Nephron (organoid): ENCODE results near the gene PCCA.

Experiments used
- H3K27ac Mint-ChIP-seq, 3 experiments: 2 replicates each; pipeline ENCODE4 v1.8.0; 2020; ENCODE audit warnings: mixed read lengths in 3 of 3, mild to moderate bottlenecking in 2 of 3, moderate library complexity in 1 of 3
- H3K27me3 Mint-ChIP-seq: 2 replicates; pipeline ENCODE4 v1.8.0; 2021; ENCODE audit warnings: low read depth, mild to moderate bottlenecking, moderate library complexity, mixed read lengths
- H3K36me3 Mint-ChIP-seq: 2 replicates; pipeline ENCODE4 v1.8.0; 2020; ENCODE audit warnings: low read depth, mixed read lengths
- H3K4me1 Mint-ChIP-seq: 2 replicates; pipeline ENCODE4 v1.8.0; 2020; ENCODE audit warnings: mixed read lengths
- H3K4me3 Mint-ChIP-seq, 3 experiments: 2 replicates each; pipeline ENCODE4 v1.8.0; 2020; ENCODE audit warnings: mild to moderate bottlenecking in 3 of 3, mixed read lengths in 3 of 3, moderate library complexity in 2 of 3
- H3K9me3 Mint-ChIP-seq: 2 replicates; pipeline ENCODE4 v1.8.0; 2020; ENCODE audit warnings: mixed read lengths
- TF ChIP-seq, protein P1 (sequence below), 3 experiments: fragments of 200-600 bp; sonication (generic); IDR thresholded peaks; one replicate each; pipeline ENCODE4 v1.5.0; 2021; ENCODE audit warnings: antibody characterized with exemption in 3 of 3; ENCODE audit not compliant: unreplicated experiment in 3 of 3

The PCCA gene

DNA sequence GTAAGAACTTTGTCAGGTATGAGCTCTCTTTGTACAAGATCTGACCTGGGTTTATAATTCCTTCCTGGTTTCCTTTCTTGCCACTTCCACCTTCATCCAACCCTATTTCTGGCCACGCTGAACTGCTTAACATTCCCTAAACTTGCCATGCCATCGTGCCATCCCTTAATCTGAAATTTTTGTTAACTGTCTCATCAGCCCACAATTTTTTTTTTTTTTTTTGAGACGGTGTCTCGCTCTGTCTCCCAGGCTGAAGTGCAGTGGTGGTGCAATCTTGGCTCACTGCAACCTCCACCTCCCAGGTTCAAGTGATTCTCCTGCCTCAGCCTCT, 355.1 kb downstream of the PCCA start:
- peaks cover 24% of the 10 kb centered on the region for H3K4me1 Mint-ChIP-seq
- H3K27ac Mint-ChIP-seq = peak overlapping the region in 2 of 3 experiments; percentile 2 to 4
- no peaks in the 10 kb centered on the region for H3K27me3 Mint-ChIP-seq
- no peaks in the 10 kb centered on the region for H3K9me3 Mint-ChIP-seq
- H3K36me3 Mint-ChIP-seq = peaks cover 12% of the 10 kb centered on the region
- TF ChIP-seq, protein P1, sequence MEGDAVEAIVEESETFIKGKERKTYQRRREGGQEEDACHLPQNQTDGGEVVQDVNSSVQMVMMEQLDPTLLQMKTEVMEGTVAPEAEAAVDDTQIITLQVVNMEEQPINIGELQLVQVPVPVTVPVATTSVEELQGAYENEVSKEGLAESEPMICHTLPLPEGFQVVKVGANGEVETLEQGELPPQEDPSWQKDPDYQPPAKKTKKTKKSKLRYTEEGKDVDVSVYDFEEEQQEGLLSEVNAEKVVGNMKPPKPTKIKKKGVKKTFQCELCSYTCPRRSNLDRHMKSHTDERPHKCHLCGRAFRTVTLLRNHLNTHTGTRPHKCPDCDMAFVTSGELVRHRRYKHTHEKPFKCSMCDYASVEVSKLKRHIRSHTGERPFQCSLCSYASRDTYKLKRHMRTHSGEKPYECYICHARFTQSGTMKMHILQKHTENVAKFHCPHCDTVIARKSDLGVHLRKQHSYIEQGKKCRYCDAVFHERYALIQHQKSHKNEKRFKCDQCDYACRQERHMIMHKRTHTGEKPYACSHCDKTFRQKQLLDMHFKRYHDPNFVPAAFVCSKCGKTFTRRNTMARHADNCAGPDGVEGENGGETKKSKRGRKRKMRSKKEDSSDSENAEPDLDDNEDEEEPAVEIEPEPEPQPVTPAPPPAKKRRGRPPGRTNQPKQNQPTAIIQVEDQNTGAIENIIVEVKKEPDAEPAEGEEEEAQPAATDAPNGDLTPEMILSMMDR (IDR thresholded peaks at IDR 0.05; ENCODE audit: unreplicated experiment in 3 of 3) = no peak
- H3K4me3 Mint-ChIP-seq = no peak overlapping the region

DNA sequence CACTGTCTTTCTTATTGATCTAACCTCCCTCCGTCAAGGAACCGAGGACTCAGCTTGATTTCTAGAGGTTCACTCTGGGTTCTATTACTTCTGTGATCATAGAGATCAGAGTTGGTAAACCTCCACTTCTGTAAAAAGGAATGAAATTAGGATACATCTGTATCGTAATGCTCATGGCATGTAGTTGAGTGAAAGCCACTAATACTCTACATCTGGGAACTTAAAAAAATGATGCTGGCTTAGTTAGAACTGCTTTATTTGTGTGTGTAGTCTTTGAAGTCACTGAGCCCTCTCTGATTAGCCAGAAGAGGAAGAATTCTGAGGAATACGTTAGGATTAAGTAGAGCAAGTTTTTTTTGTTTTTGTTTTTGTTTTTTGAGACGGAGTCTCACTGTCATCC, 358.9 kb downstream of the PCCA start:
- H3K27ac Mint-ChIP-seq = no peak overlapping the region
- H3K27me3 Mint-ChIP-seq = no peaks in the 10 kb centered on the region
- no peak overlapping the region for H3K4me3 Mint-ChIP-seq
- H3K4me1 Mint-ChIP-seq = peaks cover 6% of the 10 kb centered on the region
- peaks cover 19% of the 10 kb centered on the region for H3K36me3 Mint-ChIP-seq
- TF ChIP-seq, protein P1 (IDR thresholded peaks at IDR 0.05; ENCODE audit: unreplicated experiment in 3 of 3) = no peak
- H3K9me3 Mint-ChIP-seq = no peaks in the 10 kb centered on the region

DNA sequence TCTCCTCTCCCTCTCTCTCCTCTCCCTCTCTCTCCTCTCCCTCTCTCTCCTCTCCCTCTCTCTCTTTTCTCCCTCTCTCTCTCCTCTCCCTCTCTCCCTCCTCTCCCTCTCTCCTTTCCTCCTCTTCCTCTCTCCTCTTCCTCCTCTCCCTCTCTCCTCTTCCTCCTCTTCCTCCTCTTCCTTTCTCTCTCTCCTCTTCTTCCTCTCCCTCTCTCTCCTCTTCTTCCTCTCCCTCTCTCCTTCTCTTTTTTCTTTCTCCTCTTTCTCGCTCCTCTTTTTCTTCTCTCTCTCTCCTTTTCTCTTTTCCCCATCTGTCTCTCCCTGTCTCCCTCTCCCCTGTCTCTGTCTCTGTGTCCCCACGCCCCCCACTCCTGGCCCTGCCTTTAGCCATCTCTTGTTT, 363.0 kb downstream of the PCCA start:
- TF ChIP-seq, protein P1 (IDR thresholded peaks at IDR 0.05; ENCODE audit: unreplicated experiment in 3 of 3) = no peak
- Mint-ChIP-seq H3K36me3 (peaks cover 23% of the 10 kb centered on the region), H3K4me3 (no peak overlapping the region), H3K4me1 (no peaks in the 10 kb centered on the region), H3K27ac (no peak overlapping the region), H3K9me3 (no peaks in the 10 kb centered on the region), H3K27me3 (no peaks in the 10 kb centered on the region)

DNA sequence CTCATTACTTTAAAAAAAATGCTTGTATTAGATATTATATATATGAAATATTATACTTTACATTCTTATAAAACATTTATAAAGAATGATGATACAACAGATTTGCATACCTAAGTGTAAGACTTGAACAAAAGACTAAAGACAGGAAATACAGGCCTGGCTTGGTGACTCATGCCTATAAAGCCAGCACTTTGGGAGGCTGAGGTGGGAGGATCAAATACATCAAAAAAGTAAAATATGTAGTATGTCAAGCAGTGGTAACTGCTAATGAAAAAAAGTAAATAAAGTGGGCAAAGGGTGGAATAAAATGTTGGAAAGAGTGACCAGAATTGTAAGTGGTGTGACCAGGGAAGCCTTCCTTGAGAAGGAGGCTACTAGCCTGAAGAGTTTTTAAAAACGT, 366.0 kb downstream of the PCCA start:
- no peaks in the 10 kb centered on the region for H3K4me1 Mint-ChIP-seq
- no peak overlapping the region for H3K27ac Mint-ChIP-seq
- TF ChIP-seq, protein P1 (IDR thresholded peaks at IDR 0.05; ENCODE audit: unreplicated experiment in 3 of 3) = no peak
- no peaks in the 10 kb centered on the region for H3K27me3 Mint-ChIP-seq
- H3K36me3 Mint-ChIP-seq = peaks cover 22% of the 10 kb centered on the region
- H3K4me3 Mint-ChIP-seq = no peak overlapping the region
- H3K9me3 Mint-ChIP-seq = no peaks in the 10 kb centered on the region

DNA sequence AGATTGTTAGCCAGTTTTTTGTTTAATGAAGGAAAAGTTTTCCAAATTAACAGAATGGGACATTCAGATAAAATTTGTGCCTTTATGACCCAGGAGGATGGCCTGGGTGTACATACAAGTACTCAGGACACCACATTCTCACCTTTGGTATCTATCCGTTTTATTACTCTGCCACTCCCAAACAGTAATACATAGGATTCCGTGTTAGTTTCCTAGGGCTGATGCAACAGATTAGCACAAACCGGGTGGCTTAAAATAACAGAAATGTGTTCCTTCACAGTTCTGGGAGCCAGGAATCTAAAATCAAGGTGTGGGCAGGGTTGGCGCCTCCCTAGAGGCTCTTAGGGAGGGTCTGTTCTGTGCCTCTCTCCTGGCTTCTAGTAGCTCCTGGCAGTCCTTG, 369.8 kb downstream of the PCCA start:
- H3K4me1 Mint-ChIP-seq = peaks cover 5% of the 10 kb centered on the region
- H3K27me3 Mint-ChIP-seq = no peaks in the 10 kb centered on the region
- no peaks in the 10 kb centered on the region for H3K9me3 Mint-ChIP-seq
- no peak overlapping the region for H3K27ac Mint-ChIP-seq
- no peak overlapping the region for H3K4me3 Mint-ChIP-seq
- peaks cover 19% of the 10 kb centered on the region for H3K36me3 Mint-ChIP-seq
- TF ChIP-seq, protein P1 (IDR thresholded peaks at IDR 0.05; ENCODE audit: unreplicated experiment in 3 of 3) = no peak

DNA sequence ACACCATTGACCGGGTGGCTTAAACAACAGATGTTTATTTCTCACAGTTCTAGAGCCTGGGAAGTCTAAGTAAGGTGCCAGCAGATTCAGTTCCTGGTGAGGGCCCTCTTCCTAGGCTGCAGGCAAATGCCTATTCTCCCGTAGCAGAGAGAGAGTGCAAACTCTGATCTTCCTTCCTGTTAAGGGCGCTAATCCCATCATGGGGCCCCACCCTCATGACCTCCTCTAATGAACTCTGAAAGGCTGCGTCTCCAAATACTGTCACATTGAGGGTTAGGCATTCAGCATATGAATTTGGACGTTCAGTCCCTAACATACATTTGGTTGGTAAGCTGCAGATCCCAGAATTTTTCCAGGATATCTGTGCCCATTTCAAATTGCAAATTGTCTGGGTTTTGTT, 370.9 kb downstream of the PCCA start:
- Mint-ChIP-seq H3K9me3 (no peaks in the 10 kb centered on the region), H3K36me3 (peaks cover 19% of the 10 kb centered on the region), H3K4me1 (peaks cover 5% of the 10 kb centered on the region), H3K4me3 (no peak overlapping the region), H3K27me3 (no peaks in the 10 kb centered on the region), H3K27ac (no peak overlapping the region)
- TF ChIP-seq, protein P1 (IDR thresholded peaks at IDR 0.05; ENCODE audit: unreplicated experiment in 3 of 3) = no peak
